Vagina (tissue), 2 donors: Measurements from ENCODE around the gene SLAIN2.

Experiments used
- CTCF ChIP-seq, 3 experiments: fragments of 450-650 bp in 2 of 3; fragments of 200-600 bp in 1 of 3; sonication (generic) in 1 of 3; IDR thresholded peaks; one replicate each; pipeline ENCODE4 v1.5.1; 2017 to 2019; ENCODE audit warnings: antibody characterized with exemption in 3 of 3, mild to moderate bottlenecking in 2 of 3, moderate library complexity in 2 of 3
- POLR2A ChIP-seq, 2 donors: fragments of 450-650 bp; IDR thresholded peaks; one replicate each; pipeline ENCODE4 v1.6.1; 2017; ENCODE audit warnings: antibody characterized with exemption in 2 of 2, mild to moderate bottlenecking in 2 of 2, moderate library complexity in 2 of 2
- POLR2AphosphoS5 ChIP-seq, 2 donors: sonication (generic); formaldehyde crosslinking; IDR thresholded peaks; one replicate each; pipeline ENCODE4 v1.9.0; 2017; ENCODE audit warnings: antibody characterized with exemption in 2 of 2, mild to moderate bottlenecking in 2 of 2, low read depth in 1 of 2; ENCODE audit not compliant: insufficient read depth in 1 of 2

GRCh38 chr4:48368389-48368788 is 27.1 kb downstream of the SLAIN2 start:
- TF ChIP-seq POLR2A (IDR thresholded peaks at IDR 0.05) (no peak), CTCF (IDR thresholded peaks at IDR 0.05) (no peak), POLR2AphosphoS5 (IDR thresholded peaks at IDR 0.05; ENCODE audit: insufficient read depth in 1 of 2, low read depth in 1 of 2) (no peak)
